GM08714 (cell line): ENCODE data around the gene ARHGEF11.

Experiments
- H3K4me3 ChIP-seq: fragments of 200-500 bp; sonication (Bioruptor generic); 2 replicates; pipeline ENCODE4 v1.5.1; 2014; ENCODE audit warnings: mild to moderate bottlenecking, low read length, inconsistent platforms
- ZNF274 ChIP-seq: IDR thresholded peaks from 2 replicates; pipeline ENCODE4 v1.6.1; 2012; ENCODE audit warnings: mild to moderate bottlenecking, low read depth, low read length

The ARHGEF11 gene

GRCh38 chr1:157000686-157001085, 44.9 kb downstream of the ARHGEF11 start:
- H3K4me3 ChIP-seq: no peak overlapping the region
- no peak for TF ChIP-seq ZNF274

GRCh38 chr1:156999596-157000320, 45.8 kb downstream of the ARHGEF11 start:
- TF ChIP-seq ZNF274: no peak
- no peak overlapping the region for H3K4me3 ChIP-seq

- no peak for TF ChIP-seq ZNF274
- H3K4me3 ChIP-seq: no peak overlapping the region
These were observed 46.6 kb downstream of the ARHGEF11 start for GRCh38 chr1:156998840-156999500.

- TF ChIP-seq ZNF274: no peak
- H3K4me3 ChIP-seq: no peak overlapping the region
These were observed 47.2 kb downstream of the ARHGEF11 start for GRCh38 chr1:156998301-156998700.

GRCh38 chr1:156995412-156995811, 50.1 kb downstream of the ARHGEF11 start:
- no peak for TF ChIP-seq ZNF274
- no peak overlapping the region for H3K4me3 ChIP-seq

- H3K4me3 ChIP-seq: no peak overlapping the region
- TF ChIP-seq ZNF274: no peak
These were observed 51.3 kb downstream of the ARHGEF11 start for GRCh38 chr1:156994277-156994676.

GRCh38 chr1:156993426-156994147, 52.0 kb downstream of the ARHGEF11 start:
- TF ChIP-seq ZNF274: no peak
- H3K4me3 ChIP-seq: no peak overlapping the region

- H3K4me3 ChIP-seq: no peak overlapping the region
- no peak for TF ChIP-seq ZNF274
These were observed 53.3 kb downstream of the ARHGEF11 start for GRCh38 chr1:156992215-156992614.

GRCh38 chr1:156987715-156988114, 57.8 kb downstream of the ARHGEF11 start:
- no peak overlapping the region for H3K4me3 ChIP-seq

GRCh38 chr1:156980551-156980950, 65.0 kb downstream of the ARHGEF11 start:
- H3K4me3 ChIP-seq: no peak overlapping the region
- TF ChIP-seq ZNF274: no peak

More at GRCh38 chr1:156987715-156988114, 57.8 kb downstream of the ARHGEF11 start:
- TF ChIP-seq ZNF274: no peak

GRCh38 chr1:156975084-156975483, 70.5 kb downstream of the ARHGEF11 start:
- no peak overlapping the region for H3K4me3 ChIP-seq
- no peak for TF ChIP-seq ZNF274

- H3K4me3 ChIP-seq: no peak overlapping the region
- no peak for TF ChIP-seq ZNF274
These were observed 72.1 kb downstream of the ARHGEF11 start for GRCh38 chr1:156973417-156973816.

- no peak overlapping the region for H3K4me3 ChIP-seq
These were observed 75.5 kb downstream of the ARHGEF11 start for GRCh38 chr1:156970017-156970416.

GRCh38 chr1:156969496-156969895, 76.0 kb downstream of the ARHGEF11 start:
- H3K4me3 ChIP-seq: no peak overlapping the region
- TF ChIP-seq ZNF274: no peak

More at GRCh38 chr1:156970017-156970416, 75.5 kb downstream of the ARHGEF11 start:
- TF ChIP-seq ZNF274: no peak

GRCh38 chr1:156964441-156964840, 81.1 kb downstream of the ARHGEF11 start:
- no peak overlapping the region for H3K4me3 ChIP-seq
- TF ChIP-seq ZNF274: no peak
